ENCODE results near the gene DGKH.
"Not testable (repeated sequence)": the region's sequence is repeated elsewhere in the genome, so short reads cannot be mapped to it uniquely, and the experiment has no call there.

The DGKH gene

GRCh38 chr13:42176294-42176693, 127.8 kb downstream of the DGKH start:
- no peak for DNase-seq

GRCh38 chr13:42177189-42177588, 128.7 kb downstream of the DGKH start:
- no peak for DNase-seq

- DNase-seq, result no peak
These were observed 133.0 kb downstream of the DGKH start for GRCh38 chr13:42181381-42181953.

- no peak for DNase-seq
These were observed 140.6 kb downstream of the DGKH start for GRCh38 chr13:42189061-42189460.

GRCh38 chr13:42190529-42190928, 142.1 kb downstream of the DGKH start:
- DNase-seq, result no peak

GRCh38 chr13:42211704-42212464, 163.4 kb downstream of the DGKH start:
- DNase-seq, result no peak

GRCh38 chr13:42214446-42214845, 166.0 kb downstream of the DGKH start:
- no peak for DNase-seq

GRCh38 chr13:42215578-42216421, 167.4 kb downstream of the DGKH start:
- no peak for DNase-seq

GRCh38 chr13:42216422-42216735, 167.9 kb downstream of the DGKH start:
- DNase-seq, result no peak

GRCh38 chr13:42218576-42218975, 170.1 kb downstream of the DGKH start:
- DNase-seq, result no peak

GRCh38 chr13:42219051-42219450, 170.6 kb downstream of the DGKH start:
- no peak for DNase-seq

- DNase-seq, result no peak
These were observed 171.4 kb downstream of the DGKH start for GRCh38 chr13:42219876-42220275.

GRCh38 chr13:42221121-42221765, 172.8 kb downstream of the DGKH start:
- DNase-seq, result no peak

- no peak for DNase-seq
These were observed 175.2 kb downstream of the DGKH start for GRCh38 chr13:42223681-42224080.

- DNase-seq, result no peak
These were observed 176.6 kb downstream of the DGKH start for GRCh38 chr13:42225051-42225450.

GRCh38 chr13:42226759-42227158, 178.3 kb downstream of the DGKH start:
- not testable (repeated sequence) for DNase-seq

GRCh38 chr13:42228527-42228926, 180.1 kb downstream of the DGKH start:
- DNase-seq, result no peak

GRCh38 chr13:42229287-42229686, 180.8 kb downstream of the DGKH start:
- no peak for DNase-seq

- no peak for DNase-seq
These were observed 184.2 kb downstream of the DGKH start for GRCh38 chr13:42232671-42233070.

GRCh38 chr13:42233726-42234125, 185.3 kb downstream of the DGKH start:
- no peak for DNase-seq

GRCh38 chr13:42239161-42239560, 190.7 kb downstream of the DGKH start:
- DNase-seq, result no peak

GRCh38 chr13:42239644-42240043, 191.2 kb downstream of the DGKH start:
- no peak for DNase-seq

- DNase-seq, result no peak
These were observed 198.1 kb downstream of the DGKH start for GRCh38 chr13:42246541-42246940.

GRCh38 chr13:42247883-42248282, 199.4 kb downstream of the DGKH start:
- no peak for DNase-seq

All from NCI-H1417 treated with DMSO at 0.1 percent for 48 hours (cell line).